Measurements from ENCODE around the gene TMEM181. TPM values are rescaled to one million over a fixed set of nuclear protein-coding genes. Genes with fewer than 3 reads are reported as not detected.

Gene TMEM181
- total and polyA plus RNA-seq, 2 of the 13 experiments (the other 11 are each of a cell fraction or from before 2014, with no cell fraction given): 59.1 to 108 TPM

GRCh38 chr6:158545043-158545966 is 14.6 kb upstream of the TMEM181 start (continued):
- TF ChIP-seq PRMT3 (CRISPR knock-in tag; IDR thresholded peaks at IDR 0.05; ENCODE audit: borderline replicate concordance, low read depth) (no peak; the same call in 1 of the 2 replicates), ISX (CRISPR knock-in tag; conservative IDR thresholded peaks at IDR 0.05) (no peak), ZNF263 (CRISPR knock-in tag; IDR thresholded peaks at IDR 0.05) (peak; percentile 39; the same call in 1 of the 2 replicates), NFE2 (CRISPR knock-in tag; IDR thresholded peaks at IDR 0.05) (no peak), POLR2G (IDR thresholded peaks at IDR 0.05; ENCODE audit: low read depth, low read length) (no peak), ZNF160 (CRISPR knock-in tag; IDR thresholded peaks at IDR 0.05) (no peak), SCMH1 (CRISPR knock-in tag; IDR thresholded peaks at IDR 0.05; ENCODE audit: borderline replicate concordance) (no peak), ZNF563 (CRISPR knock-in tag; IDR thresholded peaks at IDR 0.05) (peak; percentile 22; the same call in 1 of the 2 replicates), TFAP4 (IDR thresholded peaks at IDR 0.05; ENCODE audit: borderline replicate concordance, low read depth) (no peak), YEATS4 (CRISPR knock-in tag; IDR thresholded peaks at IDR 0.05; ENCODE audit: borderline replicate concordance) (peak; percentile 45; the same call in 1 of the 2 replicates), SRSF4 (IDR thresholded peaks at IDR 0.05; ENCODE audit: low read depth, low read length, poor library complexity, severe bottlenecking) (no peak), ZNF644 (CRISPR knock-in tag; IDR thresholded peaks at IDR 0.05; ENCODE audit: low read depth) (peak; percentile 58; the same call in 1 of the 2 replicates), SIX4 (CRISPR knock-in tag; IDR thresholded peaks at IDR 0.05) (peak; percentile 78), FOXM1 (CRISPR knock-in tag; IDR thresholded peaks at IDR 0.05) (no peak), MTA1 (CRISPR knock-in tag; IDR thresholded peaks at IDR 0.05; ENCODE audit: borderline replicate concordance) (peak; percentile 92; the same call in 1 of the 2 replicates), DBP (CRISPR knock-in tag; IDR thresholded peaks at IDR 0.05; ENCODE audit: not compliant biosample characterization) (no peak), SOX13 (IDR thresholded peaks at IDR 0.05) (peak; percentile 74), SOX13 (CRISPR knock-in tag; conservative IDR thresholded peaks at IDR 0.05 in 1 of 2, IDR thresholded peaks at IDR 0.05 in 1 of 2) (peak in 1 of 2 experiments; percentile 99; a peak in 2 of 4 replicates), RFX1 (IDR thresholded peaks at IDR 0.05) (no peak)
- TF ChIP-seq, protein P1, sequence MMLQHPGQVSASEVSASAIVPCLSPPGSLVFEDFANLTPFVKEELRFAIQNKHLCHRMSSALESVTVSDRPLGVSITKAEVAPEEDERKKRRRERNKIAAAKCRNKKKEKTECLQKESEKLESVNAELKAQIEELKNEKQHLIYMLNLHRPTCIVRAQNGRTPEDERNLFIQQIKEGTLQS (CRISPR knock-in tag; IDR thresholded peaks at IDR 0.05): no peak
- TF ChIP-seq, protein P2, sequence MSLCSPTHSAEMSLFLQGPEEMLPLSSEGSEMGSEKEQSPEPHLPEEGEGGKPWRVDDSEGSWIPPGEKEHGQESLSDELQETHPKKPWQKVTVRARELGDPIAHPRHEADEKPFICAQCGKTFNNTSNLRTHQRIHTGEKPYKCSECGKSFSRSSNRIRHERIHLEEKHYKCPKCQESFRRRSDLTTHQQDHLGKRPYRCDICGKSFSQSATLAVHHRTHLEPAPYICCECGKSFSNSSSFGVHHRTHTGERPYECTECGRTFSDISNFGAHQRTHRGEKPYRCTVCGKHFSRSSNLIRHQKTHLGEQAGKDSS (CRISPR knock-in tag; IDR thresholded peaks at IDR 0.05; ENCODE audit: borderline replicate concordance, low read depth): peak; percentile 80; the same call in 1 of the 2 replicates

Measured in HepG2 (cell line).